K562 (cell line): ENCODE data around the gene SRP54.

Experiments used
- CTCF ChIP-seq, 3 experiments: IDR thresholded peaks in 2 of 3; conservative IDR thresholded peaks in 1 of 3; 2 replicates each; pipeline ENCODE4 v1.5.1; 2011 to 2012; ENCODE audit warnings: low read length in 3 of 3, mild to moderate bottlenecking in 3 of 3, control low read depth in 2 of 3, improper control_type of control experiment in 1 of 3, inconsistent platforms in 1 of 3, low read depth in 1 of 3, mixed read lengths in 1 of 3, moderate library complexity in 1 of 3; ENCODE audit not compliant: insufficient read depth in 2 of 3
- EGR1 ChIP-seq: fragments of 450-650 bp; conservative IDR thresholded peaks from 2 replicates; pipeline ENCODE4 v1.6.1; 2017; ENCODE audit warnings: mild to moderate bottlenecking
- ELF1 ChIP-seq: fragments of 200-800 bp; sonication (Bioruptor generic); IDR thresholded peaks from 2 replicates; pipeline ENCODE4 v1.6.1; 2016; ENCODE audit warnings: missing genetic modification characterization, missing compliant biosample characterization
- FOXA3 ChIP-seq, 2 experiments: fragments of 450-650 bp in 1 of 2; sonication (generic) in 1 of 2; formaldehyde crosslinking; IDR thresholded peaks in 1 of 2; conservative IDR thresholded peaks in 1 of 2; 2 replicates each; pipeline versions ENCODE4 v1.4.0 to v1.8.0; 2020 to 2022; ENCODE audit warnings: mild to moderate bottlenecking in 2 of 2, missing genetic modification reagents in 1 of 2
- IRF1 ChIP-seq: sonication (generic); formaldehyde crosslinking; IDR thresholded peaks from 2 replicates; pipeline ENCODE4 v1.8.0; 2022; ENCODE audit warnings: missing genetic modification reagents, mild to moderate bottlenecking, borderline replicate concordance
- PBX2 ChIP-seq, 2 experiments: IDR thresholded peaks in 1 of 2; conservative IDR thresholded peaks in 1 of 2; 2 replicates each; pipeline ENCODE4 v1.6.1; 2016; ENCODE audit warnings: low read depth in 2 of 2, mild to moderate bottlenecking in 1 of 2, missing compliant biosample characterization in 1 of 2, missing genetic modification characterization in 1 of 2, moderate library complexity in 1 of 2
- SRSF3 ChIP-seq: fragments of 200-400 bp; formaldehyde crosslinking; IDR thresholded peaks from 2 replicates; pipeline ENCODE4 v1.6.1; 2016; ENCODE audit warnings: mild to moderate bottlenecking, low read length, moderate library complexity; ENCODE audit not compliant: insufficient read depth
- STAT5B ChIP-seq: fragments of 250-450 bp; sonication (Bioruptor Pico); IDR thresholded peaks from 2 replicates; pipeline ENCODE4 v1.8.0; 2021; ENCODE audit warnings: mild to moderate bottlenecking, inconsistent platforms
- USF1 ChIP-seq: sonication (generic); formaldehyde crosslinking; IDR thresholded peaks from 2 replicates; pipeline ENCODE4 v1.9.0; 2022; ENCODE audit warnings: mild to moderate bottlenecking, missing genetic modification reagents
- ZBTB33 ChIP-seq: sonication (generic); formaldehyde crosslinking; IDR thresholded peaks from 2 replicates; pipeline ENCODE4 v1.8.1; 2023; ENCODE audit warnings: mild to moderate bottlenecking, missing genetic modification reagents
- ZNF311 ChIP-seq: fragments of 250-450 bp; sonication (Bioruptor Pico); IDR thresholded peaks from 2 replicates; pipeline ENCODE4 v1.4.0; 2020; ENCODE audit warnings: mild to moderate bottlenecking, moderate library complexity
- ZNF551 ChIP-seq: fragments of 250-450 bp; sonication (Bioruptor Pico); IDR thresholded peaks from 2 replicates; pipeline ENCODE4 v1.5.0; 2021; ENCODE audit warnings: mild to moderate bottlenecking, moderate library complexity

- no peak for TF ChIP-seq SRSF3
- no peak for TF ChIP-seq ZNF311 (CRISPR knock-in tag)
- TF ChIP-seq ZBTB33 (CRISPR knock-in tag): no peak
- no peak for TF ChIP-seq CTCF (IDR thresholded peaks at IDR 0.05 in 2 of 3, conservative IDR thresholded peaks at IDR 0.05 in 1 of 3; ENCODE audit: insufficient read depth in 2 of 3, low read depth in 1 of 3, low read length in 3 of 3)
- no peak for TF ChIP-seq ELF1 (tag)
- no peak for TF ChIP-seq EGR1
- TF ChIP-seq ZNF551 (CRISPR knock-in tag): no peak
- TF ChIP-seq PBX2 (CRISPR knock-in tag; IDR thresholded peaks at IDR 0.05; ENCODE audit: low read depth): no peak
- no peak for TF ChIP-seq PBX2 (tag; conservative IDR thresholded peaks at IDR 0.05; ENCODE audit: low read depth)
- TF ChIP-seq USF1: no peak
- TF ChIP-seq FOXA3 (CRISPR knock-in tag; conservative IDR thresholded peaks at IDR 0.05 in 1 of 2, IDR thresholded peaks at IDR 0.05 in 1 of 2): no peak
- TF ChIP-seq STAT5B: no peak
- no peak for TF ChIP-seq IRF1
These were observed 11.4 kb upstream of the SRP54 start for GRCh38 chr14:34971381-34971780.
